ENCODE data around the gene SAMSN1. TPM values are rescaled to one million over a fixed set of nuclear protein-coding genes. Genes with fewer than 3 reads are reported as not detected.

The SAMSN1 gene
- total and polyA plus RNA-seq, 2 of the 8 experiments (the other 6 are each of a cell fraction or from before 2014, with no cell fraction given): 0.50 to 3.0 TPM

- TF ChIP-seq RXRA (IDR thresholded peaks at IDR 0.05; ENCODE audit: insufficient read depth, low read depth, low read length): no peak
- TF ChIP-seq CEBPB (IDR thresholded peaks at IDR 0.05; ENCODE audit: low read depth, low read length): no peak
Observed at GRCh38 chr21:14569868-14570267, 23.8 kb upstream of the SAMSN1 start (continued).

Measured in H1 (cell line).